ENCODE results near the gene GGA3.
"Not testable (repeated sequence)": the region's sequence is repeated elsewhere in the genome, so short reads cannot be mapped to it uniquely, and the experiment has no call there.

The GGA3 gene

GRCh38 chr17:75295201-75296158 is 34.1 kb upstream of the GGA3 start:
- DNase-seq (ENCODE audit: low read depth), result no peak
- H3K4me3 ChIP-seq (replicated peaks; ENCODE audit: low read depth, low read length), result no peak overlapping the region
- no peak for TF ChIP-seq CTCF (IDR thresholded peaks at IDR 0.05; ENCODE audit: low read length, missing control alignments)

GRCh38 chr17:75292810-75293448 is 31.5 kb upstream of the GGA3 start:
- H3K4me3 ChIP-seq (replicated peaks; ENCODE audit: low read depth, low read length); DNase-seq (ENCODE audit: low read depth): not testable (repeated sequence)

- peak overlapping the region; percentile 73 for H3K4me3 ChIP-seq (replicated peaks; ENCODE audit: low read depth, low read length)
- peak; percentile 22 for TF ChIP-seq CTCF (IDR thresholded peaks at IDR 0.05; ENCODE audit: low read length, missing control alignments)
- DNase-seq (ENCODE audit: low read depth), result peak; percentile 70
Observed at GRCh38 chr17:75289832-75290337, 28.5 kb upstream of the GGA3 start.

- peak; percentile 99 for DNase-seq (ENCODE audit: low read depth)
- peak within 1 kb of the TSS; percentile 73 for H3K4me3 ChIP-seq (replicated peaks; ENCODE audit: low read depth, low read length)
- no peak for TF ChIP-seq CTCF (IDR thresholded peaks at IDR 0.05; ENCODE audit: low read length, missing control alignments)
Observed at GRCh38 chr17:75289115-75289831, 27.9 kb upstream of the GGA3 start, which contains the start of gene SLC25A19. Gene SLC25A19, minus strand, starts transcription at chr17:75289433. Its CDS starts 2,669 bp downstream, at chr17:75286764.

GRCh38 chr17:75288770-75289114 is 27.3 kb upstream of the GGA3 start:
- no peak for TF ChIP-seq CTCF (IDR thresholded peaks at IDR 0.05; ENCODE audit: low read length, missing control alignments)
- peak overlapping the region; percentile 73 for H3K4me3 ChIP-seq (replicated peaks; ENCODE audit: low read depth, low read length)
- no peak for DNase-seq (ENCODE audit: low read depth)

- no peak for DNase-seq (ENCODE audit: low read depth)
- H3K4me3 ChIP-seq (replicated peaks; ENCODE audit: low read depth, low read length), result peak overlapping the region; percentile 73
- TF ChIP-seq CTCF (IDR thresholded peaks at IDR 0.05; ENCODE audit: low read length, missing control alignments), result no peak
Observed at GRCh38 chr17:75288359-75288758, 27.0 kb upstream of the GGA3 start.

GRCh38 chr17:75287221-75287620 is 25.8 kb upstream of the GGA3 start:
- no peak for TF ChIP-seq CTCF (IDR thresholded peaks at IDR 0.05; ENCODE audit: low read length, missing control alignments)
- no peak for DNase-seq (ENCODE audit: low read depth)
- H3K4me3 ChIP-seq (replicated peaks; ENCODE audit: low read depth, low read length), result no peak overlapping the region

Data from fibroblast of pulmonary artery (primary cell).